ENCODE data around the gene TRAF7. TPM values are rescaled to one million over a fixed set of nuclear protein-coding genes. Genes with fewer than 3 reads are reported as not detected.
"Not testable (repeated sequence)": the region's sequence is repeated elsewhere in the genome, so short reads cannot be mapped to it uniquely, and the experiment has no call there.

Gene TRAF7
- polyA plus RNA-seq, 3 donors: 48.0 to 58.5 (median 49.3) TPM

GRCh38 chr16:2116428-2116827 is 39.2 kb upstream of the TRAF7 start:
- not testable (repeated sequence) for DNase-seq (ENCODE audit: extremely low read depth in 1 of 11, low read depth in 9 of 11, low spot score in 4 of 11)

GRCh38 chr16:2117341-2117740 is 38.2 kb upstream of the TRAF7 start:
- not testable (repeated sequence) for DNase-seq (ENCODE audit: extremely low read depth in 1 of 11, low read depth in 9 of 11, low spot score in 4 of 11)

GRCh38 chr16:2117960-2118722 is 37.4 kb upstream of the TRAF7 start:
- not testable (repeated sequence) for DNase-seq (ENCODE audit: extremely low read depth in 1 of 11, low read depth in 9 of 11, low spot score in 4 of 11)

- DNase-seq (ENCODE audit: extremely low read depth in 1 of 11, low read depth in 9 of 11, low spot score in 4 of 11): not testable (repeated sequence)
Observed at GRCh38 chr16:2121325-2121724, 34.3 kb upstream of the TRAF7 start.

DNA sequence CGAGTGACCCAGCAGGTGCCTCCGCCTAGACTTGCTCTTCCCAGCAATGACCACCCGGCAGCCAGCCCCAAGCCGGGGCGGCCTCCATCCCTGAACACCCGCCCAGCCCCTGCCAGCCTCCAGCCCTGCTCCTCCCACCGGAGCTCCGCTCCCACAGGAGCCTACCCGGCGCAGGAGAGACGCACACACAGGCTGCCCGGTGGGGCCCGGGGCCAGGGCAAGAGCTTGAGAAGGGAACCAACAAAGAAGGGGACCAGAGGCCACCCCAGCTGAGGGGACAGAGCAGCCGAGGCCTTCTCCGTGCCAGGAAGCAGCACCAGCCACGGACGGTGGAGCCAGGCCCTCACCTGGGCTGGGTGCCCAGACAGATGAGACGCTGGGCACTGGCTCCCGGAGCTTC is 33.7 kb upstream of the TRAF7 start:
- no peak for DNase-seq (ENCODE audit: extremely low read depth in 1 of 11, low read depth in 9 of 11, low spot score in 4 of 11)

DNA sequence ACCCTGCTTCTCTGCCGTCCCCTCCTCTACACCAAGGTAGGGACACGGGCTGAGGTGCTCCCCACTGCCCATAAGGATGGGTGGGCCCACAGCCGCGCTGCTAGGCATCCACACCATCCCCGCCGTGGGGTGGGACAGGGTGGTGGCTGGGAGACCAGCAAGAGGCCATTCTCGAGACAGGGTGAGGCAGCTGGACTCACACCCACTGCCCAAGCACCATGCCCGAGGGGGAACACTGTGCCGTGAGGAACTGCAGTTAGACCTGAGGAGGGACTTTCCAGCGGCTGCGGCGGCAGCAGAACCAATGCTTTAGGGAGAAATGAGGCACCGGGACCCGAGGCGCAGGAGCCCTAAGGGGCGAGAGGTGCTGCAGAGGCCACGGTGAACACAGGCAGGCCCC is 33.2 kb upstream of the TRAF7 start:
- DNase-seq (ENCODE audit: extremely low read depth in 1 of 11, low read depth in 9 of 11, low spot score in 4 of 11): no peak

- DNase-seq (ENCODE audit: extremely low read depth in 1 of 11, low read depth in 9 of 11, low spot score in 4 of 11): not testable (repeated sequence)
Observed at GRCh38 chr16:2122934-2123683, 32.5 kb upstream of the TRAF7 start.

DNA sequence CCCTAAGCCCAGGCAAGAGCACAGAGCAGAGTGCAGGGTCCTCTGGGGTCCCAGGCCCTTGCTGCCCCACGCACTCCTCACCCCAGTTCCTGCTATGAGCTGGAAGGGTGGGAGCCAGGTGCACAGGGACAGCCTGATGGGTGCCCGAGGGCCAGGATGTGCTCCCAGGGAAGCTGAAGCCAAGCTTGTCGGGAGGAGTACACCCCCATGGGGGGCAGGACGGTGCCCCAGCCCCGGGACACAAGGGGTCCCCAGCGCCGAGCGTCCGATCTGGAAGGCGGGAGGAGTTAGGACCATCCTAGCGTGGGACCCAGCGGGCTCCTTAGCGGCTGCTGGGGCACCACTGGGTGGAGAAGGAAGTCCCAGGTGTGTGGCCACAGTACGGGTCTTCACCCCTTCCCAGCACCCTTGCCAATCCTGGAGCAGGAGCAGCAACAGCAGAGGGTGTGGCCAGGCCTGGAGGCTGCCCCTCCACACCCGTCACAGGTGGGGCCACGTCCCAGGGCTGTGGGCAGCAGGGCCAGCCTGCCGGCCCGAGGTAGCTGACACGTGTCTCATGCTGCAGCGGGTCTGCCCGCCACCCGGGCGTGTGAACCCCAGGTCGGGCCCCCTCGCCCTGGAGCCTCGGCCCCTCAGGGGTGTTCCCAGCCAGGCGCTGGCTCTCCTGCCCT is 31.7 kb upstream of the TRAF7 start:
- not testable (repeated sequence) for DNase-seq (ENCODE audit: extremely low read depth in 1 of 11, low read depth in 9 of 11, low spot score in 4 of 11)

DNA sequence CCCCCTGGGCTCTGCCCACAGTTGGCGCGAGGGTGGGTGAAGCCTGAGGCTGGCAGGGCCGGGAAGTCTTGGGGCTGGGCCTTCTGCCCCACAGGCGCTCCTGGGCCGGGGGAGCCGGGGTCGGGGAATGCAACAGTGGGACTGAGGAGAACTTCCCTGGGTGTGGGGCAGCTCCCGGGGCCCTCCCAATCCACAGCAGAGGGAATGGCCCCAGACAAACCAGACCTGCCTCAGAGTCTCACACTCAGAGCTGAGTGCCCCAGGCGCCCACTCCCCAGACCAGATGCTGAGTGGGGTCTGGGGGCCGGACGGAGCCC is 31.2 kb upstream of the TRAF7 start:
- not testable (repeated sequence) for DNase-seq (ENCODE audit: extremely low read depth in 1 of 11, low read depth in 9 of 11, low spot score in 4 of 11)

- DNase-seq (ENCODE audit: extremely low read depth in 1 of 11, low read depth in 9 of 11, low spot score in 4 of 11): peak in 5 of 11 donors; percentile 47 to 63 (median 52)
Observed at GRCh38 chr16:2124694-2125444, 30.7 kb upstream of the TRAF7 start.

GRCh38 chr16:2125609-2126008 is 30.0 kb upstream of the TRAF7 start:
- not testable (repeated sequence) for DNase-seq (ENCODE audit: extremely low read depth in 1 of 11, low read depth in 9 of 11, low spot score in 4 of 11)

DNA sequence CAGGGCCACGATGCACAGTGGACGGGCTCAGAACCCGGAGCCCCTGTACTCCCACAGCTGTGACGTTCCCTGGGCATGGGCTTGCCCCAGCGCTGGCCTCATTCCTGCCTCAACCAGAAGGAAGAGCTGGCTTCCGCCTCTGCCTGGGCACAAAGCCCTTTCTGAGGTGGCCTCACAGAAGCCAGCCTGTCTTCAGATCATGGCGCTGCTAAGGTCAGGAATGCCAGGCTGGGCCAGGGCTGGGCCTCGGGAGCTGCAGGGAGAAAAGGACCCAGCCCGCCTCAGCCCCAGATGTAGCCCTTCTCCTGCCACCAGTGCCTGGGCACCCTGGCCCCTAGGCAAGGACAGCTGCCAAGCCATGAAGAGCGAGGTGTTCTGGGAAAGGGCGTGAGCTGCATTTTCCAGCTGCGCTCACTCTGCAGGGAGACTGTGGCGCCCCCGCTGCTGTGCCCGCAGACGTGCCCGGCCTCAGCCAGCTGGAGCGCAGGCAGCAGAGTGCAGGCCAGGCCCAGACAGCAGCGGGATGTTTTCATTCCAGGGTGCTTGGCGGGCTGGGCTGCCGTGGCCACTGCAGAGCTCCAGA is 29.3 kb upstream of the TRAF7 start:
- not testable (repeated sequence) for DNase-seq (ENCODE audit: extremely low read depth in 1 of 11, low read depth in 9 of 11, low spot score in 4 of 11)

DNA sequence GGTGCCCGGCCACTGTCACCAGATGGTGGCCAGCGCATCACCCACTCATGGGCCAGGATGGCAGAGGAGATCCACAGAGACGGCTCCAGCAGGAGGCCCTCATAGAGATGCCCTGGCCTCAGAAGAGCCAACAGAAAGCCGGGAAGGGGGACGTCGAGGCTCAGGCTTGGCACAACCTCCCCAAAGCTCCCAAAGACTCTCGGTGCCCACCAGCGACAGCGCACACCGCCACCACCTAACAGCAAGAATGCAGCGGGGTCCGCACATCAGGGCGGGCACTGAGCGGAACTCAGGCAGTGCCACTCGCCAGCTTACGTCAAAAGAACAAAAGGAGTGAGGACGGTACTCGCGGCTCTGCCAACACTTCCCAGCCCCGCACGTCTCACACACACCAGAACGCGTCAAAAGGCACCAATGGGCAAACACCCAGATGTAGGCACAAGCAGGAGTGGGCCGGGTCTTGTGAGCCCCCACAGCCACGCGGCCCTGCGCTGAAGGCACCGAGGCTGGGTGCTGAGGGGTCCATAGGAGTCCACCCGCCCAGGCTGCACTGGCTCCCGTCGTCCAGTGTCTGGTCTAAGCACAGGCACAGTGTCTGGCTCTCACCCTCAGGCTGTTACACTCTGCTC is 28.5 kb upstream of the TRAF7 start:
- DNase-seq (ENCODE audit: extremely low read depth in 1 of 11, low read depth in 9 of 11, low spot score in 4 of 11): not testable (repeated sequence)

DNA sequence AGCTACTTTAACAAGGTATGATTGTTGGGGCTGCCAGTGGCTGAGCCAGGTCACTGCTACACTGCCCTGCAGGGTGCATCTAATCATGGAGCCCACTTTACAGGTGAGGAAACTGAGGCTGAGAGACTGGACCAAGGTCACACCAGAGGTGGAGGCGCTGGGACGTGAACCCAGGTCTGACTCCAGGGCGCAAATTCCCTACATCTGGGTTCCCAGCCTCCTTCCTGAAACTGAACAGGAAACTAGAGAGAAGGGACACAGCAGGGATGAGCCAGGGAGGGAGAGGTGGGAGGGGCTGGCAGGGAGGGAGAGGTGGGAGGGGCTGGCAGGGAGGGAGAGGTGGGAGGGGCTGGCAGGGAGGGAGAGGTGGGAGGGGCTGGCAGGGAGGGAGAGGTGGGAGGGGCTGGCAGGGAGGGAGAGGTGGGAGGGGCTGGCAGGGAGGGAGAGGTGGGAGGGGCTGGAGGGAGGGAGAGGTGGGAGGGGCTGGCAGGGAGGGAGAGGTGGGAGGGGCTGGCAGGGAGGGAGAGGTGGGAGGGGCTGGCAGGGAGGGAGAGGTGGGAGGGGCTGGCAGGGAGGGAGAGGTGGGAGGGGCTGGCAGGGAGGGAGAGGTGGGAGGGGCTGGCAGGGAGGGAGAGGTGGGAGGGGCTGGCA is 27.8 kb upstream of the TRAF7 start:
- not testable (repeated sequence) for DNase-seq (ENCODE audit: extremely low read depth in 1 of 11, low read depth in 9 of 11, low spot score in 4 of 11)

GRCh38 chr16:2129251-2129650 is 26.3 kb upstream of the TRAF7 start:
- DNase-seq (ENCODE audit: extremely low read depth in 1 of 11, low read depth in 9 of 11, low spot score in 4 of 11): not testable (repeated sequence)

DNA sequence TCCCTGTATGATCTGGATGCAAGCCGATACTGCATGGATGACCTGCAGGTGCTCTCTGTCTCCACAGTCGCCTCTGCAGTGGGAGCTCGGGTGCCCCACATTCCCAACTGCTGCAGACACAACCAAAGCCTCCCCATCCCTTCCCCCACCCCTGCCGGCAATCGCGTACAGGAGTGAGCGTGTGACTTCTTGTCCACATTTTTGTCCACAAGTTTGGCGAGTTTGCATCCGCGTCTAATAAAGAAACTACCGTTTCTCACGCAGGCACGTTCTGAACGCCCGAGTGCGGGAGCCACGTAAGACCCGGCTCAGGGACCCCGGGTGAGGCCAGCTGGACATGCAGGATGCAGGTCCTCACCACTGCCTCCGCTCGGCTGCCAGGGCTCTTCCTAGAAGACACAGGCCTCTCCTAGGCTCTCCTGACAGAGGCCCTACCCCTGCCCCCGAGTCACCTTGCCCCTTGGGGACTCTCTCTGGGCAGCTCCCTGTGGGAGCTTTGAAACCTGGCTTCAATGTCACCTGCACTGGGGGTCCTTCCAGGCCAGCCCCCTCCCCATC is 25.6 kb upstream of the TRAF7 start:
- not testable (repeated sequence) for DNase-seq (ENCODE audit: extremely low read depth in 1 of 11, low read depth in 9 of 11, low spot score in 4 of 11)

GRCh38 chr16:2133797-2134196 is 21.8 kb upstream of the TRAF7 start:
- DNase-seq (ENCODE audit: extremely low read depth in 1 of 11, low read depth in 9 of 11, low spot score in 4 of 11): not testable (repeated sequence)

DNA sequence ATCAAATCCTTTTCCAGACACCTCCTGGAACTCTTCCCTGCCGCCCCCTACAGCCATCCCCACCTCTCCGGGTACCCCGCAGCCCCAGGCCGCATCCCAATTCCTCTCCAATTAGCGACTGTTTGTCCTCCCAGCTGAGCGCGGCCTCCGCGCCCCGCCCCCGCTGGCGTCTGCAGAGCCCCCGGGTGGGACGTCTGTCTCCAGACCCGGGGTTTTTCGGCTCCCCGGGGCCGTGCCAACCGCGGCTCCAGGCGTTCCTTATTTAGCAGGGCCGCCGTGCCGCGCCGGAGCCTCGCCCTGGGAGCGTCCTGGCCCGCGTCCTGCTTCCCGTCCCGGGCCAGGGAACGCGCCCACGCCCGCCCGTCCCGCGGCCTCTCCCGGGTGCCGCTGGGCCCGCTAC is 20.5 kb upstream of the TRAF7 start:
- DNase-seq (ENCODE audit: extremely low read depth in 1 of 11, low read depth in 9 of 11, low spot score in 4 of 11): not testable (repeated sequence)

Measured in renal cortex interstitium (tissue), 11 donors.